ENCODE data around the gene PRDX5. TPM values are rescaled to one million over a fixed set of nuclear protein-coding genes. Genes with fewer than 3 reads are reported as not detected.

Gene PRDX5
- total and polyA plus RNA-seq, 9 of the 15 experiments (the other 6 are each of a cell fraction or from before 2014, with no cell fraction given): 40.8 to 327 (median 204) TPM

DNA sequence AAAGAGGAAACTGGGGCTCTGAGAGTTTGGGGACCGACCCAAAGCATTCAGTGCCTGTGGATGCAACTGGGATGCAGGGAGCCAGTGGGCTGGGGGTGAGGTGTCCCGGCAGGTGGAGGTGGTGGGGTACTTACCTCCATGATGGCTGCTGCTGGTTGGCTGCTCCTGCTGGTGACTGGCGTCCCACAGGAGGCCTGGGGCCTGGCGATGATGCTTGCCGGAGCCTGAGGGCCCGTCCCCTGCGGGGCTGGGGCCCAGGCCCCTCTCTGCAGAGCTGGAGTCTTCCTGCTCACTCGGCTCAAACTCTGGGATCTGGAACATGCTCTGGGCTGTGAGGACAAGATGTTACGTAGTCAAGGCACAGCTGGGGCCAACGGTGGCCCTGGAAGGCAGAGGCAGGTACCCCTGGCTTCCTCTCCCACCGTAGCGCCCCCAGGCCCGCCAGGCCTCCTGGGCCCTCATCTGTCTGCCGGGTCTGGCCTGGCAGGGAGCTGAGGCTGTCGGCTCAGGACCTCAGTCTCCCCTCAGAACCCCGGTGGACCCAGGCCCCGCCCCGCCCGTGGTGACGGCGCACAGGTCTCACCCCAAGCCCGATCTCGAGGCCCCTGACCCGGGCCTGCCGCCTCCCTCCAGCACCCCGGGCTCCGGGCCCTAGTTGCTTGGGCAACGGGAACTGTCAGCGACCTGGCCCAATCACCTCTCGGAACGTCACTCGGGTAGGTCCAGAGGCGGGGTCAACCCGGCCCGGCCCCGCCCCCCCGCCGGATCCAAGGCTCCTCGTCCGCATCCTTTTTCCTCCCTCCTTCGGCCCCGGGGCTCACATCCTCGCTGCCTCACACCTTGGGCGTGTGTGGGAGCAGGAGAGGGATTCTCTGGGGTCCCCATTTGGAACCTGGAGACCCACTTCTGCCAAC lies 33.6 kb upstream of the PRDX5 start, which contains the start of gene BAD (continued):
- TF ChIP-seq, protein P1, sequence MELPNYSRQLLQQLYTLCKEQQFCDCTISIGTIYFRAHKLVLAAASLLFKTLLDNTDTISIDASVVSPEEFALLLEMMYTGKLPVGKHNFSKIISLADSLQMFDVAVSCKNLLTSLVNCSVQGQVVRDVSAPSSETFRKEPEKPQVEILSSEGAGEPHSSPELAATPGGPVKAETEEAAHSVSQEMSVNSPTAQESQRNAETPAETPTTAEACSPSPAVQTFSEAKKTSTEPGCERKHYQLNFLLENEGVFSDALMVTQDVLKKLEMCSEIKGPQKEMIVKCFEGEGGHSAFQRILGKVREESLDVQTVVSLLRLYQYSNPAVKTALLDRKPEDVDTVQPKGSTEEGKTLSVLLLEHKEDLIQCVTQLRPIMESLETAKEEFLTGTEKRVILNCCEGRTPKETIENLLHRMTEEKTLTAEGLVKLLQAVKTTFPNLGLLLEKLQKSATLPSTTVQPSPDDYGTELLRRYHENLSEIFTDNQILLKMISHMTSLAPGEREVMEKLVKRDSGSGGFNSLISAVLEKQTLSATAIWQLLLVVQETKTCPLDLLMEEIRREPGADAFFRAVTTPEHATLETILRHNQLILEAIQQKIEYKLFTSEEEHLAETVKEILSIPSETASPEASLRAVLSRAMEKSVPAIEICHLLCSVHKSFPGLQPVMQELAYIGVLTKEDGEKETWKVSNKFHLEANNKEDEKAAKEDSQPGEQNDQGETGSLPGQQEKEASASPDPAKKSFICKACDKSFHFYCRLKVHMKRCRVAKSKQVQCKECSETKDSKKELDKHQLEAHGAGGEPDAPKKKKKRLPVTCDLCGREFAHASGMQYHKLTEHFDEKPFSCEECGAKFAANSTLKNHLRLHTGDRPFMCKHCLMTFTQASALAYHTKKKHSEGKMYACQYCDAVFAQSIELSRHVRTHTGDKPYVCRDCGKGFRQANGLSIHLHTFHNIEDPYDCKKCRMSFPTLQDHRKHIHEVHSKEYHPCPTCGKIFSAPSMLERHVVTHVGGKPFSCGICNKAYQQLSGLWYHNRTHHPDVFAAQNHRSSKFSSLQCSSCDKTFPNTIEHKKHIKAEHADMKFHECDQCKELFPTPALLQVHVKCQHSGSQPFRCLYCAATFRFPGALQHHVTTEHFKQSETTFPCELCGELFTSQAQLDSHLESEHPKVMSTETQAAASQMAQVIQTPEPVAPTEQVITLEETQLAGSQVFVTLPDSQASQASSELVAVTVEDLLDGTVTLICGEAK (IDR thresholded peaks at IDR 0.05): peak; percentile 63
- TF ChIP-seq, protein P1 (CRISPR knock-in tag; IDR thresholded peaks at IDR 0.05): no peak
- no peak for TF ChIP-seq ZNF445 (CRISPR knock-in tag; IDR thresholded peaks at IDR 0.05; ENCODE audit: low read depth)
- TF ChIP-seq, protein P2, sequence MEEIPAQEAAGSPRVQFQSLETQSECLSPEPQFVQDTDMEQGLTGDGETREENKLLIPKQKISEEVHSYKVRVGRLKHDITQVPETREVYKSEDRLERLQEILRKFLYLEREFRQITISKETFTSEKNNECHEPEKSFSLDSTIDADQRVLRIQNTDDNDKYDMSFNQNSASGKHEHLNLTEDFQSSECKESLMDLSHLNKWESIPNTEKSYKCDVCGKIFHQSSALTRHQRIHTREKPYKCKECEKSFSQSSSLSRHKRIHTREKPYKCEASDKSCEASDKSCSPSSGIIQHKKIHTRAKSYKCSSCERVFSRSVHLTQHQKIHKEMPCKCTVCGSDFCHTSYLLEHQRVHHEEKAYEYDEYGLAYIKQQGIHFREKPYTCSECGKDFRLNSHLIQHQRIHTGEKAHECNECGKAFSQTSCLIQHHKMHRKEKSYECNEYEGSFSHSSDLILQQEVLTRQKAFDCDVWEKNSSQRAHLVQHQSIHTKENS (CRISPR knock-in tag; IDR thresholded peaks at IDR 0.05): no peak
- TF ChIP-seq GABPB2 (CRISPR knock-in tag; conservative IDR thresholded peaks at IDR 0.05): no peak
- TF ChIP-seq, protein P3, sequence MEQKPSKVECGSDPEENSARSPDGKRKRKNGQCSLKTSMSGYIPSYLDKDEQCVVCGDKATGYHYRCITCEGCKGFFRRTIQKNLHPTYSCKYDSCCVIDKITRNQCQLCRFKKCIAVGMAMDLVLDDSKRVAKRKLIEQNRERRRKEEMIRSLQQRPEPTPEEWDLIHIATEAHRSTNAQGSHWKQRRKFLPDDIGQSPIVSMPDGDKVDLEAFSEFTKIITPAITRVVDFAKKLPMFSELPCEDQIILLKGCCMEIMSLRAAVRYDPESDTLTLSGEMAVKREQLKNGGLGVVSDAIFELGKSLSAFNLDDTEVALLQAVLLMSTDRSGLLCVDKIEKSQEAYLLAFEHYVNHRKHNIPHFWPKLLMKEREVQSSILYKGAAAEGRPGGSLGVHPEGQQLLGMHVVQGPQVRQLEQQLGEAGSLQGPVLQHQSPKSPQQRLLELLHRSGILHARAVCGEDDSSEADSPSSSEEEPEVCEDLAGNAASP (IDR thresholded peaks at IDR 0.05): no peak
- TF ChIP-seq ZNF124 (CRISPR knock-in tag; IDR thresholded peaks at IDR 0.05): no peak
- no peak for TF ChIP-seq ZNF184 (CRISPR knock-in tag; IDR thresholded peaks at IDR 0.05)
- TF ChIP-seq PML (IDR thresholded peaks at IDR 0.05; ENCODE audit: low read length): peak; percentile 33; the same call in 1 of the 2 replicates
- TF ChIP-seq TEAD4 (IDR thresholded peaks at IDR 0.05; ENCODE audit: low read length): no peak
- no peak for TF ChIP-seq TEAD4 (CRISPR knock-in tag; IDR thresholded peaks at IDR 0.05; ENCODE audit: borderline replicate concordance)
- TF ChIP-seq EP300 (IDR thresholded peaks at IDR 0.05; ENCODE audit: low read length): 0 out of 2 replicates have a peak, but pooled peaks have one; percentile 15
- TF ChIP-seq, protein P4, sequence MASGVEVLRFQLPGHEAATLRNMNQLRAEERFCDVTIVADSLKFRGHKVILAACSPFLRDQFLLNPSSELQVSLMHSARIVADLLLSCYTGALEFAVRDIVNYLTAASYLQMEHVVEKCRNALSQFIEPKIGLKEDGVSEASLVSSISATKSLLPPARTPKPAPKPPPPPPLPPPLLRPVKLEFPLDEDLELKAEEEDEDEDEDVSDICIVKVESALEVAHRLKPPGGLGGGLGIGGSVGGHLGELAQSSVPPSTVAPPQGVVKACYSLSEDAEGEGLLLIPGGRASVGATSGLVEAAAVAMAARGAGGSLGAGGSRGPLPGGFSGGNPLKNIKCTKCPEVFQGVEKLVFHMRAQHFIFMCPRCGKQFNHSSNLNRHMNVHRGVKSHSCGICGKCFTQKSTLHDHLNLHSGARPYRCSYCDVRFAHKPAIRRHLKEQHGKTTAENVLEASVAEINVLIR (CRISPR knock-in tag; IDR thresholded peaks at IDR 0.05): peak; percentile 75
